Muscle layer of duodenum (tissue), 2 donors: Measurements from ENCODE around the gene HSD3B1.
"Not testable (repeated sequence)": the region's sequence is repeated elsewhere in the genome, so short reads cannot be mapped to it uniquely, and the experiment has no call there.

Source experiments
- H3K27ac ChIP-seq: one replicate; pipeline ENCODE4 v1.7.0; 2013; ENCODE audit warnings: mild to moderate bottlenecking, low read length
- H3K27me3 ChIP-seq: one replicate; pipeline ENCODE4 v1.7.0; 2013; ENCODE audit warnings: low read depth, mild to moderate bottlenecking, control low read depth, low read length
- H3K36me3 ChIP-seq, 2 donors: one replicate each; pipeline ENCODE4 v1.7.0; 2013; ENCODE audit warnings: low read length in 2 of 2, control low read depth in 1 of 2, mild to moderate bottlenecking in 1 of 2; ENCODE audit not compliant: insufficient read depth in 2 of 2, control insufficient read depth in 1 of 2
- H3K4me1 ChIP-seq, 2 donors: one replicate each; pipeline ENCODE4 v1.7.0; 2013; ENCODE audit warnings: low read length in 2 of 2, mild to moderate bottlenecking in 2 of 2, control low read depth in 1 of 2, moderate library complexity in 1 of 2; ENCODE audit not compliant: insufficient read depth in 2 of 2, control insufficient read depth in 1 of 2
- H3K4me3 ChIP-seq, 2 donors: one replicate each; pipeline ENCODE4 v1.7.0; 2013; ENCODE audit warnings: low read length in 2 of 2, low read depth in 1 of 2, mild to moderate bottlenecking in 1 of 2
- H3K9me3 ChIP-seq, 2 donors: one replicate each; pipeline ENCODE4 v1.7.0; 2013; ENCODE audit warnings: low read length in 2 of 2, control low read depth in 1 of 2, mild to moderate bottlenecking in 1 of 2; ENCODE audit not compliant: control insufficient read depth in 1 of 2
- donor health status: healthy.

The HSD3B1 gene

GRCh38 chr1:119492763-119493162 lies 14.2 kb upstream of the HSD3B1 start:
- no peaks in the 10 kb centered on the region for H3K4me1 ChIP-seq
- no peaks in the 10 kb centered on the region for H3K36me3 ChIP-seq
- no peak overlapping the region for H3K4me3 ChIP-seq
- no peak overlapping the region for H3K27ac ChIP-seq
- no peaks in the 10 kb centered on the region for H3K27me3 ChIP-seq
- H3K9me3 ChIP-seq: peaks cover 3 to 13% of the 10 kb centered on the region in 2 donors

DNA sequence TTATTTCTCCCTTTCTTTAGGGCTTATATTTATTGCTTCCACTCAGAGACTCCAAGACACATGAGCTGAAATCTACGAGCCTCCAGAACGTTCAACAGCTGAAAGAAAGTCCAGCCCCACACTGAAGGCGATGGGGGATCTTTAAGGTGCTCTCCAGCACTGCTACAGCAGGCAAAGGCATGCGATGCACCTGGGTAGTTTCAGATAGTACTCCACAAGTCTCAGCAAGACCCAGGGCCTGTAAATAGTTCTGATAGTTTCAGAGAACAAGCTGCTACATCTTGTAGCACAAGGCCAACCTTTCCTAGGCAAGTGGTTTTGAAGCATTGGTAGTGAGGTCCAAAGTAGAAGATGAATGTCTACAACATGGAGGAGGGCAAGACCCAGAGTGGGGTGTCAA lies 2.2 kb upstream of the HSD3B1 start:
- H3K9me3 ChIP-seq: no peaks in the 10 kb centered on the region
- H3K36me3 ChIP-seq: no peaks in the 10 kb centered on the region
- H3K27me3 ChIP-seq: no peaks in the 10 kb centered on the region
- H3K27ac ChIP-seq: no peak overlapping the region
- no peak overlapping the region for H3K4me3 ChIP-seq
- no peaks in the 10 kb centered on the region for H3K4me1 ChIP-seq

DNA sequence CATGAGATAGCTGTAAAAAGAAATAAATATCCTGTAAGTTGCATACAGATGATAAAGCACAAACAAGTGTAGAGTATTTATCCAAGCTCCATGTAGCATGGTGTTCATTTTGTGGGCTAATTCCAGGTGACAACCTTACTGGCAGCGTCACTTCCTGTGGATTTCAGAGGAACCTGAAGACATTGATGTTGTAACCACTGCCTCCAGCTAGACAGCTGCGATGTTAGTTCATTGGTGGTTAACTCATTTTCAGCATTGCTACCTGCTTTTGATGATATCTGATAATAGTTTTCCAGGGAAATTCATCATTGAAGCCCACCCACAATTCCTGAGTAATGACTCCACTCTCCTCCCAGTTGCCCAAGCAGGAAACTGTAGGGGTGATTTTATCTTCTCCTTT lies 3.0 kb downstream of the HSD3B1 start:
- Histone ChIP-seq H3K36me3 (no peaks in the 10 kb centered on the region), H3K4me3 (no peak overlapping the region), H3K9me3 (no peaks in the 10 kb centered on the region), H3K4me1 (no peaks in the 10 kb centered on the region), H3K27ac (no peak overlapping the region), H3K27me3 (no peaks in the 10 kb centered on the region)

DNA sequence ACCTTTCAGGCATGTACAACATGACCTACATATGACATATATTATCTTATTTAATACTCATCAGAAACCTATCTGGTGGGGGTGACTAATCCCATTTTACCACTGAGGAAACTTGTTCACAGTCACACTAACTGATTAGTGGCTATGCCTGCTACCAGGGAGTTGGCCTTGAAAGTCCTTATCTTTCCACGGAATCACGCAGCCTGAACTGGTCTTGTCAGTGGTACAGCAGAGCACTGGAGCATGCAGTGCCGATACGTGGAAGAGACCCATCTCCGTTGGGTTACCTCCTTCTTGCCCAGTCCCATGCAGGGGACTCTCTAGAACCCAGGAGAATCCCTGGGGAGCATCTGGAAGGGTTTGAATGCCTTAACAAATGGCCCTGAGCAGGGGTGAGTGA lies 8.2 kb downstream of the HSD3B1 start:
- H3K9me3 ChIP-seq: no peaks in the 10 kb centered on the region
- H3K27me3 ChIP-seq: no peaks in the 10 kb centered on the region
- no peaks in the 10 kb centered on the region for H3K4me1 ChIP-seq
- H3K4me3 ChIP-seq: no peak overlapping the region
- H3K27ac ChIP-seq: no peak overlapping the region
- H3K36me3 ChIP-seq: no peaks in the 10 kb centered on the region

DNA sequence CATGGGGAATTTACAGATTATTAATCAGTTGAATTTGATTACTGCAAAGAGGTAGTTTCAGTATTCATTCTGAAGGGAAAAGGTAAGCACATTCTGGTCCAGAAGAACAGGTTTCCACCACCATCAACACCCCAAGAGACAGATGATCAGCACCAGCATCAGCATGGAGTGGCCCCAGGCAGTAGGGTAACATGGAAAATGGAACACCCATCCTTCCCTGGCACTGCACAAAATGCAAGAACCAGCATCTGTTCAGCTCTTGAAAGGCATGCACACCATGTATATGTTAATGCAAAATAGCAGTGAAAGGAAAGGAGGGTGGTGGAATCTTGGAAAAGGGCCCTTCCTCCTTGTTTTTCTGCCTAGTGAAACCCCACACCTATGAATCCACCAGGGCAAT lies 9.2 kb downstream of the HSD3B1 start:
- Histone ChIP-seq H3K27ac (no peak overlapping the region), H3K4me3 (no peak overlapping the region), H3K9me3 (no peaks in the 10 kb centered on the region), H3K27me3 (no peaks in the 10 kb centered on the region), H3K4me1 (no peaks in the 10 kb centered on the region), H3K36me3 (no peaks in the 10 kb centered on the region)

GRCh38 chr1:119516680-119517079 lies 9.7 kb downstream of the HSD3B1 start:
- no peaks in the 10 kb centered on the region for H3K27me3 ChIP-seq

GRCh38 chr1:119517667-119518066 lies 10.7 kb downstream of the HSD3B1 start:
- not testable (repeated sequence) for H3K4me3 ChIP-seq, H3K4me1 ChIP-seq, H3K9me3 ChIP-seq, H3K27ac ChIP-seq, H3K27me3 ChIP-seq, H3K36me3 ChIP-seq

More at GRCh38 chr1:119516680-119517079, 9.7 kb downstream of the HSD3B1 start:
- H3K4me3 ChIP-seq: no peak overlapping the region
- no peaks in the 10 kb centered on the region for H3K9me3 ChIP-seq
- H3K4me1 ChIP-seq: no peaks in the 10 kb centered on the region
- H3K27ac ChIP-seq: no peak overlapping the region
- no peaks in the 10 kb centered on the region for H3K36me3 ChIP-seq

- Histone ChIP-seq H3K4me3 (no peak overlapping the region), H3K27me3 (no peaks in the 10 kb centered on the region), H3K4me1 (no peaks in the 10 kb centered on the region), H3K27ac (no peak overlapping the region), H3K9me3 (peaks cover 0 to 4% of the 10 kb centered on the region in 2 donors), H3K36me3 (no peaks in the 10 kb centered on the region)
Measured at GRCh38 chr1:119531606-119532323, 24.8 kb downstream of the HSD3B1 start.

DNA sequence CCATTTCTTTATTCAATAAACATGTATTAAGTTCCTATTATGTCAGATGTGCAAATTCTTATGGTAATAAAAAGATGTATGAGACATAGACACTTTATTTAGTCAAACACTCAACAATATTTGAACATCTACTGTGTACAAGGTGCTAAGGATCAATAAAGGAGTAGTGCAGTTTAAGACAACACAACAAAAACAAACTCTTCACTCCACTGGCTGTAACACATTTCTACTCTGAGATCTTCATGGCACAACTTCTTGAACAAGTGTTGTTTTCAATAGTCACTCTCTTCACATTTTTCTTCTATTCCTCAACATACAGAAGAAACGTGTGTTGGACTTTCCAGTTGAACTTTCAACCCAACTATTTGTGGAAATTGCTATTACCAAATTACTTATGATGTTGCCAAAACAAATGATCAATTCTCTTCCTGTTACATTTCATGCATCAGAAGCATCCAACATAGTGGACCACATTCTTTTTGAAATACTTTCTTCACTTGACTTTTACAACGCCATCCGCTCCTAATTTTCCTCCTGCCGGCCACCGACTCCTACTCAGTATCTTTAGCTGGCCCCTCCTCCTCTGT lies 25.4 kb downstream of the HSD3B1 start:
- H3K27me3 ChIP-seq: no peaks in the 10 kb centered on the region
- no peak overlapping the region for H3K27ac ChIP-seq
- H3K36me3 ChIP-seq: no peaks in the 10 kb centered on the region
- peaks cover 0 to 4% of the 10 kb centered on the region in 2 donors for H3K9me3 ChIP-seq
- no peak overlapping the region for H3K4me3 ChIP-seq
- H3K4me1 ChIP-seq: no peaks in the 10 kb centered on the region

- H3K36me3 ChIP-seq: no peaks in the 10 kb centered on the region
- H3K4me3 ChIP-seq: no peak overlapping the region
- H3K27ac ChIP-seq: no peak overlapping the region
- no peaks in the 10 kb centered on the region for H3K4me1 ChIP-seq
- peaks cover 0 to 2% of the 10 kb centered on the region in 2 donors for H3K9me3 ChIP-seq
- H3K27me3 ChIP-seq: no peaks in the 10 kb centered on the region
Measured at GRCh38 chr1:119535381-119535780, 28.4 kb downstream of the HSD3B1 start.

DNA sequence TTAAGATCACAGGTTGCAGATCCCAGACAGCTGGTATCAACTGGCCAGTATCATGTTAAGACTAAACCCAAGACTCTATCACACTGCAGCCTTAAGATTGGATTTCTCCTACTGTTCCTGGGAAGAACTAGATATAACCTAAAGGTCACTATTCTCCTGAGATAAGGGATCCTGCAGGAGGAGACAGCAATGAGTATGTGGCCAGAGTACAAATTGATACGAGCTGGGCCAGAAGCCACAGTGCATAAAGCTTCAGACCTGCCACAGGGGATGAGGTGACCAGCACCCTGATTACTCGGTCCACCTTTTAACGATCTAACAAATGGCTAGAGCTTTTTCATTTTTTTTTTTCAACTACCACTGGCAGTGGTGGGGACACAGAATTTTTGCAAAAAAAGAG lies 31.0 kb downstream of the HSD3B1 start:
- Histone ChIP-seq H3K9me3 (peaks cover 0 to 2% of the 10 kb centered on the region in 2 donors), H3K36me3 (no peaks in the 10 kb centered on the region), H3K4me3 (no peak overlapping the region), H3K27ac (no peak overlapping the region), H3K4me1 (no peaks in the 10 kb centered on the region), H3K27me3 (no peaks in the 10 kb centered on the region)

- Histone ChIP-seq H3K27ac (no peak overlapping the region), H3K27me3 (no peaks in the 10 kb centered on the region), H3K36me3 (no peaks in the 10 kb centered on the region), H3K4me1 (no peaks in the 10 kb centered on the region), H3K9me3 (no peaks in the 10 kb centered on the region), H3K4me3 (no peak overlapping the region)
Measured at GRCh38 chr1:119539636-119540035, 32.6 kb downstream of the HSD3B1 start.
